SK-N-SH treated with all-trans-retinoic acid at 6 μM for 48 hours (cell line): Measurements from ENCODE around the gene FARP1.

Experiments used
- ATAC-seq: fragments of 200-7000 bp; cut with Tn5 transposase; 3 replicates; pipeline ENCODE4 v1.9.1; 2020; ENCODE audit warnings: mild to moderate bottlenecking, moderate library complexity
- ARNTL ChIP-seq: fragments of 450-650 bp; formaldehyde crosslinking; IDR thresholded peaks from 2 replicates; pipeline ENCODE4 v1.5.0; 2020; ENCODE audit warnings: low read depth, mild to moderate bottlenecking, moderate library complexity, borderline replicate concordance
- BACH2 ChIP-seq: fragments of 250-450 bp; sonication (Bioruptor Pico); IDR thresholded peaks from 2 replicates; pipeline ENCODE4 v1.9.0; 2021; ENCODE audit warnings: mild to moderate bottlenecking, borderline replicate concordance
- CSDC2 ChIP-seq: fragments of 250-450 bp; sonication (Bioruptor Pico); IDR thresholded peaks from 2 replicates; pipeline ENCODE4 v1.5.0; 2020; ENCODE audit warnings: mild to moderate bottlenecking, moderate library complexity
- ESRRG ChIP-seq: fragments of 250-450 bp; sonication (Bioruptor Pico); IDR thresholded peaks from 2 replicates; pipeline ENCODE4 v1.6.1; 2021; ENCODE audit warnings: mild to moderate bottlenecking
- OSR1 ChIP-seq: fragments of 250-450 bp; sonication (Bioruptor Pico); IDR thresholded peaks from 2 replicates; pipeline ENCODE4 v1.8.0; 2022; ENCODE audit warnings: moderate library complexity, mild to moderate bottlenecking, inconsistent platforms
- PATZ1 ChIP-seq: fragments of 250-450 bp; sonication (Bioruptor Pico); IDR thresholded peaks from 2 replicates; pipeline ENCODE4 v1.8.0; 2020; ENCODE audit warnings: mild to moderate bottlenecking, moderate library complexity, borderline replicate concordance
- PPARA ChIP-seq: fragments of 250-450 bp; sonication (Bioruptor Pico); IDR thresholded peaks from 2 replicates; pipeline ENCODE4 v1.5.0; 2020; ENCODE audit warnings: mild to moderate bottlenecking, borderline replicate concordance
- RARB ChIP-seq: fragments of 250-450 bp; sonication (Bioruptor Pico); IDR thresholded peaks from 2 replicates; pipeline ENCODE4 v1.8.0; 2021; ENCODE audit warnings: mild to moderate bottlenecking, moderate library complexity
- SNAI2 ChIP-seq: fragments of 250-450 bp; sonication (Bioruptor Pico); IDR thresholded peaks from 2 replicates; pipeline ENCODE4 v1.5.0; 2020; ENCODE audit warnings: mild to moderate bottlenecking, moderate library complexity
- TCF4 ChIP-seq: fragments of 250-450 bp; sonication (Bioruptor Pico); IDR thresholded peaks from 2 replicates; pipeline ENCODE4 v1.8.0; 2021; ENCODE audit warnings: mild to moderate bottlenecking, moderate library complexity, borderline replicate concordance
- TOX ChIP-seq: fragments of 250-450 bp; sonication (Bioruptor Pico); IDR thresholded peaks from 2 replicates; pipeline ENCODE4 v1.8.0; 2021; ENCODE audit warnings: mild to moderate bottlenecking, moderate library complexity, borderline replicate concordance
- ZC3H10 ChIP-seq: fragments of 250-450 bp; sonication (Bioruptor Pico); IDR thresholded peaks from 2 replicates; pipeline ENCODE4 v1.5.1; 2021; ENCODE audit warnings: mild to moderate bottlenecking, moderate library complexity
- ZFP3 ChIP-seq: fragments of 250-450 bp; sonication (Bioruptor Pico); IDR thresholded peaks from 2 replicates; pipeline ENCODE4 v1.5.0; 2020; ENCODE audit warnings: mild to moderate bottlenecking, moderate library complexity
- ZFP30 ChIP-seq: fragments of 450-650 bp; formaldehyde crosslinking; IDR thresholded peaks from 2 replicates; pipeline ENCODE4 v1.5.0; 2022; ENCODE audit warnings: mild to moderate bottlenecking, moderate library complexity
- ZNF565 ChIP-seq: fragments of 450-650 bp; formaldehyde crosslinking; conservative IDR thresholded peaks from 2 replicates; pipeline ENCODE4 v1.5.0; 2020; ENCODE audit warnings: low read depth, mild to moderate bottlenecking, moderate library complexity
- ZNF70 ChIP-seq: fragments of 450-650 bp; formaldehyde crosslinking; IDR thresholded peaks from 2 replicates; pipeline ENCODE4 v1.5.0; 2020; ENCODE audit warnings: mild to moderate bottlenecking, moderate library complexity
- ZNF8 ChIP-seq: fragments of 450-650 bp; formaldehyde crosslinking; IDR thresholded peaks from 2 replicates; pipeline ENCODE4 v1.5.0; 2020; ENCODE audit warnings: mild to moderate bottlenecking, moderate library complexity
- TF ChIP-seq, protein P1 (sequence below): fragments of 250-450 bp; sonication (Bioruptor Pico); IDR thresholded peaks from 2 replicates; pipeline ENCODE4 v1.5.1; 2021; ENCODE audit warnings: mild to moderate bottlenecking, moderate library complexity
- TF ChIP-seq, protein P2 (sequence below): fragments of 250-450 bp; sonication (Bioruptor Pico); IDR thresholded peaks from 2 replicates; pipeline ENCODE4 v1.5.0; 2020; ENCODE audit warnings: mild to moderate bottlenecking, moderate library complexity
- TF ChIP-seq, protein P3 (sequence below): fragments of 250-450 bp; sonication (Bioruptor Pico); IDR thresholded peaks from 2 replicates; pipeline ENCODE4 v1.5.1; 2020; ENCODE audit warnings: low read depth, mild to moderate bottlenecking, moderate library complexity
- TF ChIP-seq, protein P4 (sequence below): fragments of 250-450 bp; sonication (Bioruptor Pico); IDR thresholded peaks from 2 replicates; pipeline ENCODE4 v1.8.0; 2021; ENCODE audit warnings: low read depth, mild to moderate bottlenecking, moderate library complexity, borderline replicate concordance

Gene FARP1

DNA sequence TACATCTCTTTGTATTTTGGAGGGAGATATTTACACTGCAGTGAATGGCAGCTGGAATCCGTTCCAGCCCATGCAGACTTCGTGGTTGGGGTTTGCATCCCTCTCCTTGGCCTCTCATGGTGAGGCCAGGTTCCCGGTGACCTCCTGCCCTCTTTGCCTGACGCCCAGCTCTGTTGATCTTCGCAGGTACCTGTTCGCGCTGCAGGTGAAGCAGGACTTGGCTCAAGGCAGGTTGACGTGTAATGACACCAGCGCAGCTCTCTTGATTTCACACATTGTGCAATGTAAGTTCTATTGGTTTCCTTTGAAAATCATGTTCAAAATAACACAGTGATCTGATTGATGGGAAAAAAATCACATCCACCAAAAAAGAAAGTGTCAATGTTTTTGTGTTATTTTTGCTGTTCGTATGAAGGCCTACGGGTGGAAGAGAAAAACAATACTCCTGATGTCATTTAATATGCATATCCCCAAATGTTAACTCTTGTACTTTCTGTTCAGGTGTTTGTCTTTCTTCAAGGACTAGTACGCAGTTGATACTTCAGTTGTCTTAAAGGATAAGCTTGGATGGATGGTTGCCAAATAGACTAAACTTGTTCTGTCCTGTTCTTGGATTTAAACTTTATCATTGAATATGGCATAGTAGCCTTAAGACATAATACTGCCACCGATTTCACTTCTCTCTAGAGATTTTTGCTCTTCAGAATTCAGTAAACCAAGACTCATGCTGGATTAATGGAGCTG is 234.9 kb downstream of the FARP1 start:
- ATAC-seq = no peak
- TF ChIP-seq ZFP3 (CRISPR knock-in tag) = no peak
- TF ChIP-seq ZFP30 (CRISPR knock-in tag) = no peak
- TF ChIP-seq ZNF8 (CRISPR knock-in tag) = no peak
- no peak for TF ChIP-seq ZNF70 (CRISPR knock-in tag)
- TF ChIP-seq TOX = no peak
- no peak for TF ChIP-seq ARNTL (CRISPR knock-in tag)
- TF ChIP-seq, protein P1, sequence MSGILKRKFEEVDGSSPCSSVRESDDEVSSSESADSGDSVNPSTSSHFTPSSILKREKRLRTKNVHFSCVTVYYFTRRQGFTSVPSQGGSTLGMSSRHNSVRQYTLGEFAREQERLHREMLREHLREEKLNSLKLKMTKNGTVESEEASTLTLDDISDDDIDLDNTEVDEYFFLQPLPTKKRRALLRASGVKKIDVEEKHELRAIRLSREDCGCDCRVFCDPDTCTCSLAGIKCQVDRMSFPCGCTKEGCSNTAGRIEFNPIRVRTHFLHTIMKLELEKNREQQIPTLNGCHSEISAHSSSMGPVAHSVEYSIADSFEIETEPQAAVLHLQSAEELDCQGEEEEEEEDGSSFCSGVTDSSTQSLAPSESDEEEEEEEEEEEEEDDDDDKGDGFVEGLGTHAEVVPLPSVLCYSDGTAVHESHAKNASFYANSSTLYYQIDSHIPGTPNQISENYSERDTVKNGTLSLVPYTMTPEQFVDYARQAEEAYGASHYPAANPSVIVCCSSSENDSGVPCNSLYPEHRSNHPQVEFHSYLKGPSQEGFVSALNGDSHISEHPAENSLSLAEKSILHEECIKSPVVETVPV (CRISPR knock-in tag) = no peak
- no peak for TF ChIP-seq ZC3H10 (CRISPR knock-in tag)
- no peak for TF ChIP-seq OSR1
- TF ChIP-seq, protein P2, sequence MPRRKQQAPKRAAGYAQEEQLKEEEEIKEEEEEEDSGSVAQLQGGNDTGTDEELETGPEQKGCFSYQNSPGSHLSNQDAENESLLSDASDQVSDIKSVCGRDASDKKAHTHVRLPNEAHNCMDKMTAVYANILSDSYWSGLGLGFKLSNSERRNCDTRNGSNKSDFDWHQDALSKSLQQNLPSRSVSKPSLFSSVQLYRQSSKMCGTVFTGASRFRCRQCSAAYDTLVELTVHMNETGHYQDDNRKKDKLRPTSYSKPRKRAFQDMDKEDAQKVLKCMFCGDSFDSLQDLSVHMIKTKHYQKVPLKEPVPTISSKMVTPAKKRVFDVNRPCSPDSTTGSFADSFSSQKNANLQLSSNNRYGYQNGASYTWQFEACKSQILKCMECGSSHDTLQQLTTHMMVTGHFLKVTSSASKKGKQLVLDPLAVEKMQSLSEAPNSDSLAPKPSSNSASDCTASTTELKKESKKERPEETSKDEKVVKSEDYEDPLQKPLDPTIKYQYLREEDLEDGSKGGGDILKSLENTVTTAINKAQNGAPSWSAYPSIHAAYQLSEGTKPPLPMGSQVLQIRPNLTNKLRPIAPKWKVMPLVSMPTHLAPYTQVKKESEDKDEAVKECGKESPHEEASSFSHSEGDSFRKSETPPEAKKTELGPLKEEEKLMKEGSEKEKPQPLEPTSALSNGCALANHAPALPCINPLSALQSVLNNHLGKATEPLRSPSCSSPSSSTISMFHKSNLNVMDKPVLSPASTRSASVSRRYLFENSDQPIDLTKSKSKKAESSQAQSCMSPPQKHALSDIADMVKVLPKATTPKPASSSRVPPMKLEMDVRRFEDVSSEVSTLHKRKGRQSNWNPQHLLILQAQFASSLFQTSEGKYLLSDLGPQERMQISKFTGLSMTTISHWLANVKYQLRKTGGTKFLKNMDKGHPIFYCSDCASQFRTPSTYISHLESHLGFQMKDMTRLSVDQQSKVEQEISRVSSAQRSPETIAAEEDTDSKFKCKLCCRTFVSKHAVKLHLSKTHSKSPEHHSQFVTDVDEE (CRISPR knock-in tag) = no peak
- TF ChIP-seq ESRRG (CRISPR knock-in tag) = no peak
- TF ChIP-seq BACH2 = no peak
- TF ChIP-seq SNAI2 = no peak
- no peak for TF ChIP-seq RARB (CRISPR knock-in tag)
- no peak for TF ChIP-seq CSDC2 (CRISPR knock-in tag)
- TF ChIP-seq, protein P3, sequence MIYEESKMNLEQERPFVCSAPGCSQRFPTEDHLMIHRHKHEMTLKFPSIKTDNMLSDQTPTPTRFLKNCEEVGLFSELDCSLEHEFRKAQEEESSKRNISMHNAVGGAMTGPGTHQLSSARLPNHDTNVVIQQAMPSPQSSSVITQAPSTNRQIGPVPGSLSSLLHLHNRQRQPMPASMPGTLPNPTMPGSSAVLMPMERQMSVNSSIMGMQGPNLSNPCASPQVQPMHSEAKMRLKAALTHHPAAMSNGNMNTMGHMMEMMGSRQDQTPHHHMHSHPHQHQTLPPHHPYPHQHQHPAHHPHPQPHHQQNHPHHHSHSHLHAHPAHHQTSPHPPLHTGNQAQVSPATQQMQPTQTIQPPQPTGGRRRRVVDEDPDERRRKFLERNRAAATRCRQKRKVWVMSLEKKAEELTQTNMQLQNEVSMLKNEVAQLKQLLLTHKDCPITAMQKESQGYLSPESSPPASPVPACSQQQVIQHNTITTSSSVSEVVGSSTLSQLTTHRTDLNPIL (CRISPR knock-in tag) = no peak
- TF ChIP-seq PATZ1 (CRISPR knock-in tag) = no peak
- TF ChIP-seq TCF4 (CRISPR knock-in tag) = no peak
- no peak for TF ChIP-seq PPARA (CRISPR knock-in tag)

GRCh38 chr13:98384739-98385138 is 241.8 kb downstream of the FARP1 start:
- no peak for ATAC-seq
- no peak for TF ChIP-seq ZFP30 (CRISPR knock-in tag)
- TF ChIP-seq PPARA (CRISPR knock-in tag) = no peak
- TF ChIP-seq, protein P3 (CRISPR knock-in tag) = no peak
- no peak for TF ChIP-seq TCF4 (CRISPR knock-in tag)
- TF ChIP-seq, protein P1 (CRISPR knock-in tag) = no peak
- TF ChIP-seq ZNF70 (CRISPR knock-in tag) = no peak
- TF ChIP-seq CSDC2 (CRISPR knock-in tag) = no peak
- TF ChIP-seq, protein P4, sequence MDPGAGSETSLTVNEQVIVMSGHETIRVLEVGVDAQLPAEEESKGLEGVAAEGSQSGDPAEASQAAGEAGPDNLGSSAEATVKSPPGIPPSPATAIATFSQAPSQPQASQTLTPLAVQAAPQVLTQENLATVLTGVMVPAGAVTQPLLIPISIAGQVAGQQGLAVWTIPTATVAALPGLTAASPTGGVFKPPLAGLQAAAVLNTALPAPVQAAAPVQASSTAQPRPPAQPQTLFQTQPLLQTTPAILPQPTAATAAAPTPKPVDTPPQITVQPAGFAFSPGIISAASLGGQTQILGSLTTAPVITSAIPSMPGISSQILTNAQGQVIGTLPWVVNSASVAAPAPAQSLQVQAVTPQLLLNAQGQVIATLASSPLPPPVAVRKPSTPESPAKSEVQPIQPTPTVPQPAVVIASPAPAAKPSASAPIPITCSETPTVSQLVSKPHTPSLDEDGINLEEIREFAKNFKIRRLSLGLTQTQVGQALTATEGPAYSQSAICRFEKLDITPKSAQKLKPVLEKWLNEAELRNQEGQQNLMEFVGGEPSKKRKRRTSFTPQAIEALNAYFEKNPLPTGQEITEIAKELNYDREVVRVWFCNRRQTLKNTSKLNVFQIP (CRISPR knock-in tag) = no peak
- no peak for TF ChIP-seq ZNF565
